Activated naive CD4-positive, alpha-beta T cell treated with Interleukin-2 at 50 U/mL for 16 hours (primary cell): ENCODE data around the gene FAM9A.
A peak's percentile ranks its signal among the peaks of the same experiment; 100 is the strongest.
"Not testable (repeated sequence)": the region's sequence is repeated elsewhere in the genome, so short reads cannot be mapped to it uniquely, and the experiment has no call there.

Source experiments
- DNase-seq: peaks from one replicate; pipeline ENCODE4 v3.0.0-alpha.2; 2020

Gene FAM9A

GRCh38 chrX:8800351-8800750, 832 bp downstream of the FAM9A start:
- not testable (repeated sequence) for DNase-seq

- not testable (repeated sequence) for DNase-seq
These were observed 1.9 kb downstream of the FAM9A start for GRCh38 chrX:8799281-8799680.

GRCh38 chrX:8798702-8799101, 2.5 kb downstream of the FAM9A start:
- not testable (repeated sequence) for DNase-seq

DNA sequence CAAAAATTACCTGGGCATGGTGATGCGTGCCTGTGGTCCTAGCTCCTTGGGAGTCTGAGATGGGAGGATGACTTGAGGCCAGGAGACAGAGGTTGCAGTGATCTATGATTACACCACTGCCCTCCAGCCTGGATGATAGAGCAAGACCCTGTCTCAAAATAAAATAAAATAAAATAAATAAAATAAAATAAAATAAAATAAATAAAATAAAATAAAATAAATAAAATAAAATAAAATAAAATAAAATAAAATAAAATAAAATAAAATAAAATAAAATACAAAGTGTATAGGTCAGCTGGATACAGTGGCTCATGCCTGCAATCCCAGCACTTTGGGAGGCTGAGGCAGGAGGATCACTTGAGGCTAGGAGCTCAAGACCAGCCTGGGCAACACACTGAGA, 14.1 kb downstream of the FAM9A start:
- DNase-seq: not testable (repeated sequence)

- no peak for DNase-seq
These were observed 17.0 kb downstream of the FAM9A start for GRCh38 chrX:8784162-8784561.

- DNase-seq: no peak
These were observed 17.5 kb downstream of the FAM9A start for GRCh38 chrX:8783714-8784098.

DNA sequence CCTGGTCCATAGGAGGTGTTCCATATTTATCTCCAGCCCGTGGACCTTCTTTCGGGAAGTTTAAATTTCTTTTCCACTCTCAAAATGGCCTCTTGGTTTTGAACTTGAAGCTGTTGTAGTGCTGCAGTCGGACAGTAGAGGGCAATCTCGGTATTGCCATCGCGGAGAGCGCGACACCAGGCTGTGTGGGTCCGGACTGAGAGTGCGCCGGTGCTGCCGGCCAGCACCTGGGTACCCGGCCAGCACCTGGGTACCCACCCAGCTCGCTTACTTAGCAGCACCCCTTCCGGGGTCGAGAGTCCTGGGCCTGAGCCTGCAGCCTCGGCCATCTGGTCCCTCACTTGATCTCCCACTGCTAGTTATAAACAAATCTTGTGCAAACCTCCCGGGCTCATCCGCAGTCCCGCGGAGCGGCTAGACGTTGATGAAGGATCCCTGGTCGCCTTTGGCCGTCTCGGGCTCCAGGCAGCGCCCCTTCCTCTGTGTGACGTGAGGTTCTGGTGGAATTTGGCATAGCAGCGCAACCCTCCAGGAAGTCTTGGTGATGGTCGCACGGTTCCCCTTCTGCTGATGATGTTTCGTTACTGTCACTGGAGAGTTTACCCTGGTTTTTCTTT, 18.0 kb downstream of the FAM9A start:
- DNase-seq: peak; percentile 37

DNA sequence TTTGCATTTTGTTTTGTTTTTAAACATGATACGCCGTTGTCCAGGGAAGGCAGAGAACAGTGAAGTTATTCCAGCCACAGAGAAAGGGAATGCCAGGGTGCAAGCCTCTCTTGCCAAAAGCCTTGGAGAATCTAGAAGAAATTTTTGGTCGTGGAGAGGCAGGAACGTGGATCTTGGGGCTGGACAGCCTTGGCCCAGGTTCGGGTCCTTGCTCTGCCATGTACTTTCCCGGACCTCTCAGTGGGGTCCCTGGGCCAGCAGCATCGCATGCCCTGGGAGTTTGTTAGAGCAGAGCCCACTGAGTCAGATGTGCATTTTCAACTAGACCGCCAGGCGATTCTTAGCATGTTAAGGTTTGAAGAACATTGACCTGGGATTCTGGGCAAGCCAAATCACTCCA, 18.6 kb downstream of the FAM9A start:
- DNase-seq: no peak

GRCh38 chrX:8781921-8782320, 19.3 kb downstream of the FAM9A start:
- not testable (repeated sequence) for DNase-seq

DNA sequence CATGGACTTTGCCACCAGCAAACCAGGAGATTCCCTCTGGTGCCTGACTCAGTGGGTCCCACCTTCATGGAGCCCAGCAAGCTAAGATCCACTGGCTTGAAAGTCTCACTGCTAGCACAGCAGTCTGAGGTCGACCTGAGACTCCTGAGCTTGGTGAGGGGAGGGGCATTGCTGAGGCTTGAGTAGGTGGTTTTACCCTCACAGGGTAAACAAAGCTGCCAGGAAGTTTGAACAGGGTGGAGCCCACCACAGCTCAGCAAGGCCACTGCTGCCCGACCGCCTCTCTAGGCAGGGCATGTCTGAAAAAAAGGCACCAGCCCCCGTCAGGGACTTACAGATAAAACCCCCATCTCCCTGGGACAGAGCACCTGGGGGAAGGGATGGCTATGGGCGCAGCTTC, 28.1 kb downstream of the FAM9A start:
- no peak for DNase-seq

DNA sequence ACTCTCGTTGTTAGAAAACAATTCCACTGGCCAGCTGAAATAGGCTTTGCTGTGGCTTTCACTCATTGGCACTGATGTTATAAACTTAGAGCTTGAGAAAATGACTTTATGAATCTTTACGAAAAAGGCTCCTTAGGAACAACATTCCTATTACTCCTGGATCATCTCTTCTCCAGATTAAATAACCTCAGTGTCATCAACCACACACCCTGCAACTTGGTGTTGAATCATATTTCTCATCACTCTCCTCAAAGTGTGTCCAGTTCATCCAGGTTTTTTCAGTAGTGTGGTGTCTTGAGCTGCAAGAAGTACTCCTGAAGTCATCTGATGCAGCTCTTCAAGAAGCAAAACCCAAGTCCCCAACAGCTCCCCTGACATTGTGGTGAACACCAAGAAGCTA, 41.2 kb downstream of the FAM9A start:
- no peak for DNase-seq

- DNase-seq: not testable (repeated sequence)
These were observed 42.5 kb downstream of the FAM9A start for GRCh38 chrX:8758706-8759105.

DNA sequence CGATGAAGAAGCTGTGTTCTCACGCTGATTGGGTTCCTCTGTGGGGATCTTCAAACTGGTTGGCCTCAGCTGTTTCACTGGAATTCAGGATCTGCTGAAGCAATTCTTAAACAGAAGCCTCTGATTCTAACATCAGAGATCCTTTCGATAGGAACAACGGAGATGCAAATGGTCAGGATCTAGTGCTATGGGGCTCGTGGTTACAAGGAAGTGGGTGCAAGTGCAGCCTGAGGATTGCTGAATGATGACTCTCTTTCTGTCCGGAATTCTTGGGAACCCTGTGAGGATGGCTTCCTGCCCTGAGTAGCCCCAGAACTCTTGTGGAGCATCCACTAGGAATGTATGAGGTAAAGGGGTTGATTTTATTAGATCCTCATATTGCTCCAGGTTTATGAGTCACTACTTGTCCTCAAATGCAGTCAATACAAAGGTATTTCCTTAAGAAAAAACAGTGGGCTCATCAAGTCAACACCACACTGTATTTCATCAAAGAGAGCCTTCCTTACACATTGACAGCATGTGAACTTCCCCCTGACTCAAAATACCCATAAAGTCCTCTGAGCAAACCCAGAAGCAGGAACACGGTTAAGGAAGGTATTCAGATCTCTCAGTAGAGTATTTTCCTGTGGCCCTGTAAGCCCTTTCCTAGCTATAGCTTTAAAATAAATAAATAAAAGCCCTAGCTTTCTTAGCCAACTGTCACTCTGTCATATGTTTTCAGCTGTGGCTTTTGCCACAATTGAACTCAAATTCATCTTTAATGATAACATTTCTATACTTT, 43.4 kb downstream of the FAM9A start:
- DNase-seq: not testable (repeated sequence)

DNA sequence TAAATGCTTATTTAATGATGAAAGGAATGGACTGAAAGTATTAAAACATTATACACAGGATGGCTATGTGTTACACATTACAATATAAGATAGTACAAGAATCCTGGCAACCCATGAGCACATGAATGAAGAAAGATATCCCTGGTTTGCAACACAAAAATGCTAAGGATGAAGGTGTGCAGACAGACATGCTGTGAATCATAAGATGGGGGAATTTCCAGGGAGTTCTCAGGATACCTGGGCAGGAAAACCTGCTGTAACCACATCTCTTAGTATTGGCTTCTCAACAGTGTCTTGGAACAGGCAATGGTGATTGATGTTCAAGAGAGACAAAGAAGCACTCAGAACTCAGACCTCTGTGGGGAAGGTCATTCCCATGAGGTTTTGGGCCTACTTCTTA, 45.4 kb downstream of the FAM9A start:
- no peak for DNase-seq

DNA sequence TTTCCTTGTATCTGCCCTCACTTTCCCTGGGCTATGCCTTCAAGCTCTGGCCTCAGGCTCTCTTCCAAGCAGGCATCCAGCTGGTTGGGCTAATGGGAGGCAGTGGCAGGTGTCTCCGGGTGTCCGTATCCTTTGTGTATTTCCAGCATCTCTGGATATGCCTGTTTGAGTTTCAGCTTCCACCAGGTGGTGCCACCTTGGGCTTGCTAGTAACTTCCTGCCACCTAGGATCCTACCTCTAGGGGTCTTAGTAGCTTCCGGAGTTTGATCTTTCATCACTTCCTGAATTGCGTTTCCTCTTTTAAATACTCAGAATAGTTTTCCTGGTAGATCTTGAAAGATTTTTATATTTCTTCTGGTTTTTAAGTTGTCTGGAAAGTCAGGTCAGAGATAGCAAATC, 46.1 kb downstream of the FAM9A start:
- DNase-seq: no peak

GRCh38 chrX:8749697-8750096, 51.5 kb downstream of the FAM9A start:
- no peak for DNase-seq

- no peak for DNase-seq
These were observed 52.3 kb downstream of the FAM9A start for GRCh38 chrX:8748855-8749254.

DNA sequence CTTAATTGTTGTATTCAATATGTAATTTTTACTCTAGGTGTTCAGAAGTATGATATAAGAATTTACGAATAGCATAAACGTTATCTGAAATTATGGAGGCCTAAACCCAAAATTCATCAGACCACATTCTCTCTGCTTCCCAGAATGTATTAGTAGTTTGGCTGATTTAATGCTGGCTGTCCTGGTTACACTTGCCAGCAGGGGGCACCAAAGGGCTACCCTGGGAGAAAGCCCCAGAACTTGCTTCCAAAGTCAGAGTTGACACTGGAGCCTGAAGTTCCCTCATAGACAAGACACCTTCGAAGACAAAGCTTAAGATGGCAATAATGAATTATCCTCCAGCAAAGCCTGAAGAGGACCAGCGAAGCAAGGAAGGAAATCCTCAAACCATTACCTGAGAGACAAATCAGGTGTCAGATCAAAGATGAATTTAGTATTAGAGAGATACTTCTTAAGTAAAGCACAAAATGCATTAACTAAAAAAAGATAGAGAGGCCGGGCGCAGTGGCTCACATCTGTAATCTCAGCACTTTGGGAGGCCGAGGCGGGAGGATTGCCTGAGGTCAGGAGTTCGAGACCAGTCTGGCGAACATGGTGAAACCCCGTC, 58.0 kb downstream of the FAM9A start:
- DNase-seq: peak; percentile 57

GRCh38 chrX:8741981-8742380, 59.2 kb downstream of the FAM9A start:
- DNase-seq: no peak
